ENCODE results near the gene PDE3B. TPM values are rescaled to one million over a fixed set of nuclear protein-coding genes. Genes with fewer than 3 reads are reported as not detected.

PDE3B gene
- total and polyA plus RNA-seq, 9 of the 15 experiments (the other 6 are each of a cell fraction or from before 2014, with no cell fraction given): 2.3 to 22.5 (median 12.2) TPM

DNA sequence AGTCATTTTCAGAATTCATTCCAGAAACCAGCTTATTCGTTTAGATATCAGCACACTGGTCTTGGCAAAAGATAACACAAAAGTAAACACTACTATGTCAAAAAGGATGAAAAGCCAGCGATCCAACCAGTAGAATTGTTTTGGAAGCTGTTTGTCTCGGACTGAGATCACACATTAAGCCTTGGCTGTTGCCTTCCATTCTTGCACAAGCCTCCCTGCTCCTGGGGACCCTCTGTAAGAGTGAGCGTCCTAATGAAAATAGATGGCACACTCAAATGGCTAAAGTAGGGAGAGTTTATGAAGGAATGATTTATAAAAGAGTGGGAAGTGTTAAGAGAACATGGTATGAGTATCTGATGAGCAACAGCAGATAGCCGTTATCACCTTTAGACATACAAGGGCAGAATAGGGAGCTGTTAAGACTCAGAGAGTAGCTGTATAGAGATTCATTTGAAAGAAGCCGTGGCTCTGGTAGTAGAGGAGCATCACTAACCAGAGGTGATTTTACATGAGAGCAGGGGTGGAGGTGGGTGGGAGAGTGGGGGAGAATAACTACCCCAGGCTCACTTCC lies 25.2 kb downstream of the PDE3B start (continued):
- TF ChIP-seq, protein P1, sequence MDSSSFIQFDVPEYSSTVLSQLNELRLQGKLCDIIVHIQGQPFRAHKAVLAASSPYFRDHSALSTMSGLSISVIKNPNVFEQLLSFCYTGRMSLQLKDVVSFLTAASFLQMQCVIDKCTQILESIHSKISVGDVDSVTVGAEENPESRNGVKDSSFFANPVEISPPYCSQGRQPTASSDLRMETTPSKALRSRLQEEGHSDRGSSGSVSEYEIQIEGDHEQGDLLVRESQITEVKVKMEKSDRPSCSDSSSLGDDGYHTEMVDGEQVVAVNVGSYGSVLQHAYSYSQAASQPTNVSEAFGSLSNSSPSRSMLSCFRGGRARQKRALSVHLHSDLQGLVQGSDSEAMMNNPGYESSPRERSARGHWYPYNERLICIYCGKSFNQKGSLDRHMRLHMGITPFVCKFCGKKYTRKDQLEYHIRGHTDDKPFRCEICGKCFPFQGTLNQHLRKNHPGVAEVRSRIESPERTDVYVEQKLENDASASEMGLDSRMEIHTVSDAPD (CRISPR knock-in tag; IDR thresholded peaks at IDR 0.05): no peak
- no peak for TF ChIP-seq XRCC3 (IDR thresholded peaks at IDR 0.05)
- TF ChIP-seq ZBTB49 (CRISPR knock-in tag; IDR thresholded peaks at IDR 0.05; ENCODE audit: borderline replicate concordance): no peak
- no peak for TF ChIP-seq ZNF184 (CRISPR knock-in tag; IDR thresholded peaks at IDR 0.05)
- no peak for TF ChIP-seq SIX5 (IDR thresholded peaks at IDR 0.05; ENCODE audit: borderline replicate concordance in 1 of 2, insufficient read depth in 1 of 2, low read depth in 1 of 2, low read length in 2 of 2)
- peak in 1 of 2 experiments; percentile 43; a peak in 1 of 4 replicates for TF ChIP-seq HDAC1 (IDR thresholded peaks at IDR 0.05)
- TF ChIP-seq SRF (CRISPR knock-in tag; IDR thresholded peaks at IDR 0.05): no peak
- TF ChIP-seq CHCHD3 (CRISPR knock-in tag; IDR thresholded peaks at IDR 0.05): no peak
- TF ChIP-seq XRCC4 (IDR thresholded peaks at IDR 0.05; ENCODE audit: extremely low read depth, insufficient read depth, insufficient read length): no peak
- no peak for TF ChIP-seq ESRRA (IDR thresholded peaks at IDR 0.05; ENCODE audit: borderline replicate concordance, low read depth)
- TF ChIP-seq TCFL5 (CRISPR knock-in tag; conservative IDR thresholded peaks at IDR 0.05): no peak
- TF ChIP-seq GTF2F1 (IDR thresholded peaks at IDR 0.05; ENCODE audit: low read depth, low read length): no peak
- TF ChIP-seq MIER1 (IDR thresholded peaks at IDR 0.05; ENCODE audit: low read depth): no peak
- no peak for TF ChIP-seq SPI1 (IDR thresholded peaks at IDR 0.05; ENCODE audit: borderline replicate concordance, low read depth, low read length)
- TF ChIP-seq ERF (CRISPR knock-in tag; IDR thresholded peaks at IDR 0.05): no peak
- no peak for TF ChIP-seq BHLHE40 (IDR thresholded peaks at IDR 0.05; ENCODE audit: low read length)
- TF ChIP-seq CXXC5 (CRISPR knock-in tag; IDR thresholded peaks at IDR 0.05): no peak
- no peak for TF ChIP-seq CTCF (IDR thresholded peaks at IDR 0.05 in 2 of 3, conservative IDR thresholded peaks at IDR 0.05 in 1 of 3; ENCODE audit: insufficient read depth in 2 of 3, low read depth in 1 of 3, low read length in 3 of 3)
- TF ChIP-seq ZBTB8A (IDR thresholded peaks at IDR 0.05; ENCODE audit: partially characterized antibody): no peak
- no peak for TF ChIP-seq NR2C2 (CRISPR knock-in tag; IDR thresholded peaks at IDR 0.05)
- TF ChIP-seq NR2C2 (tag; IDR thresholded peaks at IDR 0.05): no peak
- TF ChIP-seq CHD1 (IDR thresholded peaks at IDR 0.05; ENCODE audit: low read length): no peak
- no peak for TF ChIP-seq RBM17 (IDR thresholded peaks at IDR 0.05; ENCODE audit: borderline replicate concordance, low read depth, low read length)
- peak; percentile 60 for TF ChIP-seq FOSL1 (tag; conservative IDR thresholded peaks at IDR 0.05)

Measured in K562 (cell line).